Vagina (tissue), 2 donors: Measurements from ENCODE around the gene ST8SIA5. TPM values are rescaled to one million over a fixed set of nuclear protein-coding genes. Genes with fewer than 3 reads are reported as not detected.

ENCODE experiments used
- DNase-seq, 2 donors: peaks; one replicate each; pipeline ENCODE4 v3.0.0-alpha.2; 2017; ENCODE audit errors: extremely low spot score in 2 of 2
- H3K27ac ChIP-seq: fragments of 200-600 bp; sonication (generic); one replicate; pipeline ENCODE4 v1.5.1; 2019
- H3K27me3 ChIP-seq: fragments of 200-600 bp; sonication (generic); one replicate; pipeline ENCODE4 v1.5.1; 2019
- H3K36me3 ChIP-seq, 2 donors: fragments of 200-600 bp; sonication (generic); one replicate each; pipeline ENCODE4 v1.5.1; 2017 to 2019
- H3K4me1 ChIP-seq: fragments of 200-600 bp; sonication (generic); one replicate; pipeline ENCODE4 v1.5.1; 2019
- H3K4me3 ChIP-seq, 2 donors: fragments of 200-600 bp; sonication (generic); 1 replicate in 1 of 2; 2 replicates in 1 of 2; pipeline ENCODE4 v1.5.1; 2016 to 2019
- H3K9me3 ChIP-seq: fragments of 200-600 bp; sonication (generic); one replicate; pipeline ENCODE4 v1.5.1; 2019
- POLR2A ChIP-seq, 2 donors: fragments of 450-650 bp; IDR thresholded peaks; one replicate each; pipeline ENCODE4 v1.6.1; 2017; ENCODE audit warnings: antibody characterized with exemption in 2 of 2, mild to moderate bottlenecking in 2 of 2, moderate library complexity in 2 of 2
- POLR2AphosphoS5 ChIP-seq, 2 donors: sonication (generic); formaldehyde crosslinking; IDR thresholded peaks; one replicate each; pipeline ENCODE4 v1.9.0; 2017; ENCODE audit warnings: antibody characterized with exemption in 2 of 2, mild to moderate bottlenecking in 2 of 2, low read depth in 1 of 2; ENCODE audit not compliant: insufficient read depth in 1 of 2
- intact Hi-C: fragments of 100-400 bp; cut with DNase I; formaldehyde crosslinking; loops from one replicate; pipeline ENCODE4 v1.15.1; 2023
- total RNA-seq: library from RNA; depleted of rRNA; stranded (reverse); fragments of >200 nt; gene quantifications from one replicate; pipeline ENCODE4 v1.2.3, GENCODE V29; 2016
- TF ChIP-seq, protein P1 (sequence below), 3 experiments: fragments of 450-650 bp in 2 of 3; fragments of 200-600 bp in 1 of 3; sonication (generic) in 1 of 3; IDR thresholded peaks; one replicate each; pipeline ENCODE4 v1.5.1; 2017 to 2019; ENCODE audit warnings: antibody characterized with exemption in 3 of 3, mild to moderate bottlenecking in 2 of 3, moderate library complexity in 2 of 3

Gene ST8SIA5
- total RNA-seq, 1 donor from 2014 or later: not detected

DNA sequence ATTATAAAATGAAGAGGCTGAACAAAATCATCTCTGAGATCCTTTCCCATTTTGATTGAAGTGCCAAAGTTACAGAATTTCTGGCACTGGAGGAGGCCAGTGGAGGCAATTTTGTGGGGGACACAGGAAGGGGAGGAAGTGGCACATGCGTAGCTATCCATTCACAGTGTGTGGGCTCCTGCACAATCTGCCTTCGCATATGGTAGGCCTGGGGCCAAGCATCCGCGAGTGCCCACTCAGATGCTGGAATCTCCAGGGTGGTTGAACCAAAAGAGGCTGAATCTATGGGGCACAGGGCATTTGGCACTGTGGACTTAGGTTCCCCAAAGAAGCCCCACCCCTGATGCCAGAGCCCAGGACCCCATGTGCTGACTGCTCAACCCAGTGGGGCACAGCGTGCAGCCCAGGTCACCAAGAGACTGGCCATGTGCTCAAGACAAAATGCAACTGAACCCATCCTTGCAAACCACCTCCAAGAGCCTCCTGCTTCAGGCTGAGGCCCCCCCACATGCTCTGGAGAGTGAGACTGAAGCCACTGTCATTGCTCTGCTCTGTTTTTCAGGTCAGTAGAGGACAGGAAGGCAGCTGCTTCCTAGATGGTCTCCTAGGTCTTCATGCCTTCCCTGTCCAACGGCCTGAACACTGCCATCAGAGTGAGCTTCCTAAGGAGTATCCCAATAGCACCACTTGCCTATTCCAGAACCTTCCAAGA lies 28.5 kb downstream of the ST8SIA5 start:
- H3K4me1 ChIP-seq: no peaks in the 10 kb centered on the region
- H3K27me3 ChIP-seq: no peaks in the 10 kb centered on the region
- TF ChIP-seq, protein P1, sequence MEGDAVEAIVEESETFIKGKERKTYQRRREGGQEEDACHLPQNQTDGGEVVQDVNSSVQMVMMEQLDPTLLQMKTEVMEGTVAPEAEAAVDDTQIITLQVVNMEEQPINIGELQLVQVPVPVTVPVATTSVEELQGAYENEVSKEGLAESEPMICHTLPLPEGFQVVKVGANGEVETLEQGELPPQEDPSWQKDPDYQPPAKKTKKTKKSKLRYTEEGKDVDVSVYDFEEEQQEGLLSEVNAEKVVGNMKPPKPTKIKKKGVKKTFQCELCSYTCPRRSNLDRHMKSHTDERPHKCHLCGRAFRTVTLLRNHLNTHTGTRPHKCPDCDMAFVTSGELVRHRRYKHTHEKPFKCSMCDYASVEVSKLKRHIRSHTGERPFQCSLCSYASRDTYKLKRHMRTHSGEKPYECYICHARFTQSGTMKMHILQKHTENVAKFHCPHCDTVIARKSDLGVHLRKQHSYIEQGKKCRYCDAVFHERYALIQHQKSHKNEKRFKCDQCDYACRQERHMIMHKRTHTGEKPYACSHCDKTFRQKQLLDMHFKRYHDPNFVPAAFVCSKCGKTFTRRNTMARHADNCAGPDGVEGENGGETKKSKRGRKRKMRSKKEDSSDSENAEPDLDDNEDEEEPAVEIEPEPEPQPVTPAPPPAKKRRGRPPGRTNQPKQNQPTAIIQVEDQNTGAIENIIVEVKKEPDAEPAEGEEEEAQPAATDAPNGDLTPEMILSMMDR (IDR thresholded peaks at IDR 0.05): no peak
- no peak for TF ChIP-seq POLR2AphosphoS5 (IDR thresholded peaks at IDR 0.05; ENCODE audit: insufficient read depth in 1 of 2, low read depth in 1 of 2)
- TF ChIP-seq POLR2A (IDR thresholded peaks at IDR 0.05): no peak
- no peaks in the 10 kb centered on the region for H3K36me3 ChIP-seq
- DNase-seq: peak in 1 of 2 donors; percentile 58
- intact Hi-C loops: no loop called here
- H3K9me3 ChIP-seq: peaks cover 11% of the 10 kb centered on the region
- no peak overlapping the region for H3K4me3 ChIP-seq
- no peak overlapping the region for H3K27ac ChIP-seq

DNA sequence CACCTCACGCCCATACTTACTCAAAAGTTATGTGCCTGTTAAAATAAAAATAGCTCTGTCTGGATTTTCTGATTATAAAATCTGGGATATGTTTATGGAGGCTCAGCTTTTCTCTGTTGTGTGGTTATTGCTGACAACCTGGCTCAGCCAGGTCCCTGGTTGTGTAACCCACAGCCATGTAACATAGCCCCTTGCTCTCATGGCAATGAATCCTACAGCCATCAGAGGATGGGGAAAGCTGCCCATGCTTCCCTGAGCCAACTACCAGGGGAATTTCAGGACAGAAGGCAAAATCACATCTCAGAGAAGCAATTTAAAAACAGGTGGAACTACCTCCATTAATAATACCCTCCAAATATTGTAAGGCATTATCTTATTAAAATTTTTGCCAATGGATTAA lies 29.7 kb downstream of the ST8SIA5 start:
- no peaks in the 10 kb centered on the region for H3K36me3 ChIP-seq
- no peaks in the 10 kb centered on the region for H3K27me3 ChIP-seq
- no peak overlapping the region for H3K27ac ChIP-seq
- intact Hi-C loops: no loop called here
- TF ChIP-seq POLR2A (IDR thresholded peaks at IDR 0.05) (no peak), POLR2AphosphoS5 (IDR thresholded peaks at IDR 0.05; ENCODE audit: insufficient read depth in 1 of 2, low read depth in 1 of 2) (no peak)
- TF ChIP-seq, protein P1 (IDR thresholded peaks at IDR 0.05): no peak
- DNase-seq: no peak
- no peaks in the 10 kb centered on the region for H3K4me1 ChIP-seq
- H3K9me3 ChIP-seq: peaks cover 11% of the 10 kb centered on the region
- H3K4me3 ChIP-seq: no peak overlapping the region

DNA sequence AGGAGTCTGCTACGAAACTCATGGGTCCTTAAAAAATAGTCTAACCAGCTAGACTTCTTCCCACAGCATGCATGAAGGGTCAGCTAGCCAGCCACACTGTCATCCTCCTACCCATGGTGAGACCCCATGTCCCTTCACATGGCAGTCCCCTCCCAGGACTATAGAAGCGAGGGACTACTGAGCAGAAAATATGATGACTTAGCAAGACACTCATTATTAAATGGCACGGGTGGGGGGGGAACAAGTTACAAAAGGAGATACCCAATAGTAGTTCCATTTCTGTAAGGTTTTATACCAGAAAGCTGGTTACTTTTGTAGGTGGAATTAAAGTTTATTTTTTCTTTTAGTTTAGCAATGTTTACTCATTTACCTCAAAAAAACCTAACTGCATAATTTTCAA lies 31.5 kb downstream of the ST8SIA5 start:
- no peak for TF ChIP-seq POLR2A (IDR thresholded peaks at IDR 0.05)
- TF ChIP-seq, protein P1 (IDR thresholded peaks at IDR 0.05): no peak
- no peak for TF ChIP-seq POLR2AphosphoS5 (IDR thresholded peaks at IDR 0.05; ENCODE audit: insufficient read depth in 1 of 2, low read depth in 1 of 2)
- peak in 1 of 2 donors; percentile 20 for DNase-seq

DNA sequence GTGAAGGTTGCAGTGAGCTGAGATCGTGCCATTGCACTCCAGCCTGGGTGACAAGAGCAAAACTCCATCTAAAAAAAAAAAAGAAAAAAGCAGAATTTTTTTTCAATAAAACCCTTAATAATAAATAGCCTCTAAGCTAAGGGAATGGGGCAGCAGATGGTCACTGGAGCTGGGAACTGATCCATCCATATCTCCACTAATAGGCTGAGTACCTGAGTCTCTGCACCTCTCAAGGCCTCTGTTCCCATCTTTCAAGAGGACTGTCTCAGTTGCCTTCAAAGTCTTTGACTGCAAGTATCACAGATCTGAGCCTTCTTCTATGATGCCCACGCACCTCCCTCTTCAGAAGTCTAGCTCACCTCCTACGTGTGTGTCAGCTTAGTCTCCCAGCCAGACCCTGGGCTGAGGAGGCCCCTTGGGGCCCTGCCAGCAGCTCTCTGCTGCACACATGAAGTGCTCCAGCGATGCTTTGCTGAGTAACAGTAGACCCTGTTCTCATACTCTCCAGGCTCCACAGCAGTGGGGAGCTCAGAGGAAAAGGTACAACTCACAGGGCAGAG lies 32.9 kb downstream of the ST8SIA5 start:
- Histone ChIP-seq H3K27ac (no peak overlapping the region), H3K4me1 (peaks cover 6% of the 10 kb centered on the region), H3K9me3 (no peaks in the 10 kb centered on the region), H3K4me3 (no peak overlapping the region), H3K27me3 (no peaks in the 10 kb centered on the region), H3K36me3 (no peaks in the 10 kb centered on the region)
- intact Hi-C loops: no loop called here
- peak in 1 of 2 donors; percentile 49 for DNase-seq
- TF ChIP-seq POLR2A (IDR thresholded peaks at IDR 0.05): no peak
- no peak for TF ChIP-seq POLR2AphosphoS5 (IDR thresholded peaks at IDR 0.05; ENCODE audit: insufficient read depth in 1 of 2, low read depth in 1 of 2)
- TF ChIP-seq, protein P1 (IDR thresholded peaks at IDR 0.05): no peak

More for the DNA sequence above, 31.5 kb downstream of the ST8SIA5 start:
- H3K27ac ChIP-seq: no peak overlapping the region
- no peaks in the 10 kb centered on the region for H3K4me1 ChIP-seq
- H3K36me3 ChIP-seq: no peaks in the 10 kb centered on the region
- H3K4me3 ChIP-seq: no peak overlapping the region
- H3K9me3 ChIP-seq: peaks cover 9% of the 10 kb centered on the region
- intact Hi-C loops: no loop called here
- no peaks in the 10 kb centered on the region for H3K27me3 ChIP-seq

DNA sequence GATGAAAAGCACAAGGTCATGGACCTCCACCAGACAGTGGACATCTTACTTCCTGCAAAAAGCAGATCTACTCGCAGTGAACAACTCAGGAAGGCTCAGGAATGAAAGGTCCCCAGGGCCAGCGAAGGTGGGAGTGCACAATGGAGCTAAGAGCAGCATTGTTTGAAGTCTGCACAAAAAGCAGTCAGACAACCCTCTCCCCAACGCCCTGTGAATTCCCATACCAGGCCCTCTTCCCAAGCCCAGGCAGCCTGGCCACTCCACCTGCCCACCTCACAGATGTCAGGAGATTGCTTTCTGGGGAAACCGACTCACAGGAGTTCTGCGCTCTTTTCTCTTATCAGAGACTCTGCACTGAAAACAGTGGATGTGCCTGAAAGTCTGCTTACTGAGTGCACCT lies 34.8 kb downstream of the ST8SIA5 start:
- H3K27me3 ChIP-seq: no peaks in the 10 kb centered on the region
- no peaks in the 10 kb centered on the region for H3K9me3 ChIP-seq
- H3K27ac ChIP-seq: no peak overlapping the region
- no peak overlapping the region for H3K4me3 ChIP-seq
- peaks cover 8% of the 10 kb centered on the region for H3K4me1 ChIP-seq
- intact Hi-C loops: no loop called here
- no peaks in the 10 kb centered on the region for H3K36me3 ChIP-seq
- no peak for DNase-seq
- TF ChIP-seq POLR2AphosphoS5 (IDR thresholded peaks at IDR 0.05; ENCODE audit: insufficient read depth in 1 of 2, low read depth in 1 of 2): no peak
- TF ChIP-seq, protein P1 (IDR thresholded peaks at IDR 0.05): no peak
- TF ChIP-seq POLR2A (IDR thresholded peaks at IDR 0.05): no peak
